H1 (cell line): ENCODE results near the gene SNURF. TPM values are rescaled to one million over a fixed set of nuclear protein-coding genes. Genes with fewer than 3 reads are reported as not detected.

ENCODE experiments used
- CTCF ChIA-PET: fragments of 300-600 bp; sonication (Branson Sonifier 250); formaldehyde crosslinking; loops from one replicate; lab custom pipeline; 2021; ENCODE audit not compliant: partially characterized antibody; lab: Charles Lee
- POLR2A ChIA-PET: fragments of 300-600 bp; sonication (Branson Sonifier 250); formaldehyde crosslinking; loops from one replicate; lab custom pipeline; 2021; ENCODE audit warnings: inconsistent platforms; ENCODE audit not compliant: partially characterized antibody; lab: Charles Lee
- DNase-seq, 2 experiments: peaks; one replicate each; pipeline versions ENCODE4 v3.0.0 to v3.0.0-alpha.2; 2010 to 2022; ENCODE audit warnings: low spot score in 2 of 2, low read depth in 1 of 2, mixed read lengths in 1 of 2
- FAIRE-seq: peaks from 2 replicates; lab custom pipeline; 2011; peaks lifted over from hg19 to GRCh38; lab: Jason Lieb, UNC
- H2AFZ ChIP-seq: 2 replicates; pipeline ENCODE4 v1.8.1; 2012; ENCODE audit warnings: low read length, inconsistent platforms
- H2AK5ac ChIP-seq: 2 replicates; pipeline ENCODE4 v1.6.1; 2013; ENCODE audit warnings: low read depth, low read length
- H2BK120ac ChIP-seq: replicated peaks from 2 replicates; pipeline ENCODE3; 2013; ENCODE audit warnings: low read depth, low read length, inconsistent platforms
- H2BK12ac ChIP-seq: 2 replicates; pipeline ENCODE4 v1.6.1; 2013; ENCODE audit warnings: low read depth, low read length
- H2BK15ac ChIP-seq: 2 replicates; pipeline ENCODE4 v1.6.1; 2013; ENCODE audit warnings: low read length
- H2BK20ac ChIP-seq: 2 replicates; pipeline ENCODE4 v1.6.1; 2013; ENCODE audit warnings: low read length
- H2BK5ac ChIP-seq: 2 replicates; pipeline ENCODE4 v1.6.1; 2013; ENCODE audit warnings: low read depth, low read length
- H3K14ac ChIP-seq: 2 replicates; pipeline ENCODE4 v1.6.1; 2013; ENCODE audit warnings: inconsistent platforms; ENCODE audit not compliant: insufficient read length
- H3K18ac ChIP-seq: 2 replicates; pipeline ENCODE4 v1.6.1; 2013; ENCODE audit warnings: low read length; ENCODE audit errors: extremely low read depth
- H3K23ac ChIP-seq: 2 replicates; pipeline ENCODE4 v1.6.1; 2013; ENCODE audit warnings: inconsistent platforms; ENCODE audit not compliant: insufficient read length
- H3K23me2 ChIP-seq: 2 replicates; pipeline ENCODE4 v1.6.1; 2013; ENCODE audit warnings: low read depth, low read length
- H3K27ac ChIP-seq: 2 replicates; pipeline ENCODE4 v1.6.1; 2011; ENCODE audit warnings: low read depth, low read length, inconsistent platforms
- H3K27me3 ChIP-seq, 4 experiments: replicated peaks in 1 of 4; 1 replicate in 1 of 4; 2 replicates in 3 of 4; pipeline versions ENCODE4 v1.6.1 to v1.8.1; 2011 to 2013; ENCODE audit warnings: low read length in 3 of 4, mild to moderate bottlenecking in 3 of 4, inconsistent platforms in 2 of 4, mixed read lengths in 2 of 4, moderate library complexity in 1 of 4; ENCODE audit not compliant: control insufficient read depth in 3 of 4, insufficient read depth in 3 of 4; ENCODE audit errors: extremely low read depth in 1 of 4
- H3K36me3 ChIP-seq, 4 experiments: 2 replicates each; pipeline versions ENCODE4 v1.6.1 to v1.8.1; 2011 to 2013; ENCODE audit warnings: mild to moderate bottlenecking in 4 of 4, low read length in 3 of 4, moderate library complexity in 2 of 4, control low read depth in 1 of 4, inconsistent platforms in 1 of 4; ENCODE audit not compliant: insufficient read depth in 4 of 4, control insufficient read depth in 2 of 4
- H3K4ac ChIP-seq: replicated peaks from 2 replicates; pipeline ENCODE3; 2013; ENCODE audit warnings: low read length, low read depth, mixed read lengths, inconsistent platforms; ENCODE audit not compliant: insufficient read length
- H3K4me1 ChIP-seq, 4 experiments: replicated peaks in 1 of 4; 1 replicate in 1 of 4; 2 replicates in 3 of 4; pipeline versions ENCODE4 v1.6.1 to v1.8.1; 2011 to 2013; ENCODE audit warnings: low read length in 3 of 4, inconsistent platforms in 2 of 4, mixed read lengths in 1 of 4; ENCODE audit not compliant: insufficient read depth in 4 of 4, control insufficient read depth in 3 of 4
- H3K4me2 ChIP-seq, 2 experiments: 2 replicates each; pipeline versions ENCODE4 v1.6.1 to v1.8.1; 2011 to 2013; ENCODE audit warnings: low read depth in 2 of 2, low read length in 2 of 2, control low read depth in 1 of 2, inconsistent platforms in 1 of 2, mild to moderate bottlenecking in 1 of 2; ENCODE audit not compliant: insufficient read depth in 1 of 2
- H3K4me3 ChIP-seq, 4 experiments: fragments of 200-600, 300-600 bp in 1 of 4; sonication (generic), shearing (Covaris generic), sonication (Bioruptor Twin) in 1 of 4; 2 replicates each; pipeline versions ENCODE4 v1.5.1 to v1.8.1; 2011 to 2016; ENCODE audit warnings: low read length in 4 of 4, low read depth in 3 of 4, control low read depth in 2 of 4, inconsistent platforms in 2 of 4, mild to moderate bottlenecking in 2 of 4, mixed read lengths in 1 of 4, moderate library complexity in 1 of 4; ENCODE audit not compliant: insufficient read depth in 2 of 4; ENCODE audit errors: extremely low read depth in 1 of 4
- H3K56ac ChIP-seq: replicated peaks from 2 replicates; pipeline ENCODE3; 2013; ENCODE audit warnings: low read depth, mild to moderate bottlenecking, mixed read lengths, low read length, inconsistent platforms; ENCODE audit not compliant: insufficient read length
- H3K79me1 ChIP-seq: 2 replicates; pipeline ENCODE4 v1.6.1; 2013; ENCODE audit warnings: low read depth, low read length, control low read depth
- H3K79me2 ChIP-seq, 2 experiments: 2 replicates each; pipeline versions ENCODE4 v1.6.1 to v1.8.1; 2012 to 2013; ENCODE audit warnings: low read length in 2 of 2, mild to moderate bottlenecking in 2 of 2, inconsistent platforms in 1 of 2; ENCODE audit not compliant: insufficient read depth in 2 of 2, control insufficient read depth in 1 of 2
- H3K9ac ChIP-seq, 4 experiments: replicated peaks in 1 of 4; 1 replicate in 1 of 4; 2 replicates in 3 of 4; pipeline versions ENCODE4 v1.6.1 to v1.8.1; 2011 to 2013; ENCODE audit warnings: low read depth in 3 of 4, low read length in 3 of 4, control low read depth in 2 of 4, mild to moderate bottlenecking in 2 of 4, moderate library complexity in 2 of 4, inconsistent platforms in 1 of 4; ENCODE audit errors: extremely low read depth in 1 of 4
- H3K9me3 ChIP-seq, 2 experiments: 2 replicates each; pipeline versions ENCODE4 v1.6.1 to v1.8.1; 2012 to 2013; ENCODE audit warnings: mild to moderate bottlenecking in 2 of 2, moderate library complexity in 2 of 2, control low read depth in 1 of 2, inconsistent platforms in 1 of 2, low read depth in 1 of 2, low read length in 1 of 2, mixed read lengths in 1 of 2; ENCODE audit not compliant: insufficient read depth in 2 of 2
- H4K20me1 ChIP-seq, 2 experiments: replicated peaks in 1 of 2; 2 replicates each; pipeline versions ENCODE3 to v1.8.1; 2011 to 2013; ENCODE audit warnings: inconsistent platforms in 2 of 2, low read length in 2 of 2, mild to moderate bottlenecking in 1 of 2; ENCODE audit not compliant: insufficient read depth in 2 of 2, control insufficient read depth in 1 of 2
- H4K5ac ChIP-seq: 2 replicates; pipeline ENCODE4 v1.6.1; 2013; ENCODE audit warnings: low read length, low read depth, mixed read lengths, inconsistent platforms; ENCODE audit not compliant: insufficient read length
- H4K8ac ChIP-seq: 2 replicates; pipeline ENCODE4 v1.8.0; 2013; ENCODE audit warnings: mild to moderate bottlenecking, moderate library complexity, low read length, inconsistent platforms; ENCODE audit not compliant: insufficient read depth; ENCODE audit errors: extremely low read depth
- H4K91ac ChIP-seq: replicated peaks from 2 replicates; pipeline ENCODE3; 2013; ENCODE audit warnings: low read length, mixed read lengths, inconsistent platforms; ENCODE audit not compliant: insufficient read length
- HDAC6 ChIP-seq: IDR thresholded peaks from one replicate; pipeline ENCODE4 v1.7.1; 2012; ENCODE audit warnings: low read depth, mild to moderate bottlenecking, inconsistent platforms, low read length, moderate library complexity
- MAFK ChIP-seq: IDR thresholded peaks from 2 replicates; pipeline ENCODE4 v1.6.1; 2012; ENCODE audit warnings: low read depth, mild to moderate bottlenecking, improper control_type of control experiment, low read length
- SIX5 ChIP-seq: IDR thresholded peaks from 2 replicates; pipeline ENCODE4 v1.6.1; 2011; ENCODE audit warnings: mild to moderate bottlenecking, low read depth, low read length
- SP2 ChIP-seq: IDR thresholded peaks from 2 replicates; pipeline ENCODE4 v1.6.1; 2012; ENCODE audit warnings: mild to moderate bottlenecking, low read length, inconsistent platforms
- SP4 ChIP-seq: IDR thresholded peaks from 2 replicates; pipeline ENCODE4 v1.6.1; 2012; ENCODE audit warnings: low read length, inconsistent platforms
- SRF ChIP-seq: IDR thresholded peaks from 2 replicates; pipeline ENCODE4 v1.6.1; 2011; ENCODE audit warnings: mild to moderate bottlenecking, low read depth, low read length, moderate library complexity
- TCF12 ChIP-seq: IDR thresholded peaks from 2 replicates; pipeline ENCODE4 v1.6.1; 2011; ENCODE audit warnings: low read depth, mild to moderate bottlenecking, low read length
- WGBS, 2 experiments: shearing (Covaris generic) in 1 of 2; methylation state at CpG; one replicate each; pipeline versions ENCODE4 v1.1.6 to v1.1.7; 2013 to 2015; ENCODE audit warnings: low lambda C conversion rate in 2 of 2, mixed read lengths in 2 of 2, inconsistent platforms in 1 of 2, low coverage in 1 of 2, missing lambda C conversion rate in 1 of 2; ENCODE audit not compliant: insufficient replicate concordance in 2 of 2, insufficient coverage in 1 of 2, insufficient read length in 1 of 2; ENCODE audit errors: extremely low coverage in 1 of 2, missing lambda C conversion rate in 1 of 2; 5-methylcytosine and 5-hydroxymethylcytosine counted together
- polyA plus RNA-seq, 7 experiments: library from polyadenylated mRNA; depleted of rRNA in 3 of 7; stranded (reverse) in 5 of 7; unstranded in 2 of 7; fragments of >200 nt in 5 of 7; fragments of 200-250 nt in 2 of 7; gene quantifications; 1 replicate in 5 of 7; 2 replicates in 1 of 7; 4 replicates in 1 of 7; pipeline versions ENCODE4 v1.2.1 to v1.2.3, GENCODE V29; 2011 to 2013; ENCODE audit warnings: missing spikeins in 2 of 7, mixed read lengths in 2 of 7
- total RNA-seq: library from RNA; stranded (reverse); fragmentation: NEBNext Ultra II Directional; extraction: Animal tissue kit (Norgen Biotek cat#: 25700); gene quantifications from 2 replicates; pipeline ENCODE4 v1.2.1, GENCODE V29; 2021
- TF ChIP-seq, protein P1 (sequence below): IDR thresholded peaks from 2 replicates; pipeline ENCODE4 v1.6.1; 2011; ENCODE audit warnings: low read depth, mild to moderate bottlenecking, low read length; ENCODE audit not compliant: insufficient read depth

The SNURF gene
- total and polyA plus RNA-seq, 2 of the 8 experiments (the other 6 are each of a cell fraction or from before 2014, with no cell fraction given): 9.9 to 76.5 TPM

DNA sequence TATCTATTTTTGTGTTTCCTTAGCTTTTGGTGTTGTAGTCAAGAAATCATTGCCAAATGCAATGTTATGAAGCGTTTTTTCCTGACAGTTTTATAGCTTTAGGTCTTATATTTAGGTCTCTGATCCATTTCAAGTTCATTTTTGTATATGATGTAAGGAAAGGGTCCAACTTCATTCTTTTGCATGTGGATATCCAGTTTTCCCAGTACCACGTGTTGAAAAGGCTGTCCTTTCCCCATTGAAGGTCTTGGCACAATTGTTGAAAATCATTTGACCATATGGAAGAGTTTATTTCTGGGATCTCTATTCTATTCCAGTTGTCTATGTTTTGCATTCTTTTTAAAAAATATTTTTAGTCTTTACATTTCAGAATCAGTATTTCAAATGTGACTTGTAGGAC, 14.6 kb upstream of the SNURF start:
- DNase-seq: no peak
- no peak overlapping the region for H4K5ac ChIP-seq
- TF ChIP-seq SIX5 (no peak), SRF (no peak), MAFK (no peak), HDAC6 (no peak), SP4 (no peak), TCF12 (no peak), SP2 (no peak)
- TF ChIP-seq, protein P1, sequence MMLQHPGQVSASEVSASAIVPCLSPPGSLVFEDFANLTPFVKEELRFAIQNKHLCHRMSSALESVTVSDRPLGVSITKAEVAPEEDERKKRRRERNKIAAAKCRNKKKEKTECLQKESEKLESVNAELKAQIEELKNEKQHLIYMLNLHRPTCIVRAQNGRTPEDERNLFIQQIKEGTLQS: no peak

More for the DNA sequence above, 14.6 kb upstream of the SNURF start:
- H2AK5ac ChIP-seq: no peak overlapping the region
- no peaks in the 10 kb centered on the region for H3K79me2 ChIP-seq
- H4K91ac ChIP-seq: no peak overlapping the region
- no peak overlapping the region for H2BK15ac ChIP-seq
- H3K79me1 ChIP-seq: no peaks in the 10 kb centered on the region
- H2BK5ac ChIP-seq: no peak overlapping the region
- no peak overlapping the region for H3K4ac ChIP-seq
- H3K14ac ChIP-seq: no peak overlapping the region
- ChIA-PET CTCF (interaction anchor here (1.5 kb wide), 1 partner anchor 16 kb away, joined by 5 read pairs; no protein-coding TSS in a partner anchor), POLR2A (interaction anchor here (0.7 to 2.4 kb wide), 4 partner anchors 14 to 20 kb away, joined by 3 to 7 read pairs (median 5); partner anchors contain the start of genes SNRPN and SNURF)
- 82% methylated on average over 2 of the region's 2 CpGs; no CpG with 5 or more reads in 1 of the 2 experiments for WGBS, 2 experiments
- H3K9me3 ChIP-seq: peaks cover 0 to 9% of the 10 kb centered on the region in 2 experiments; a peak in 3 of 4 replicates
- H3K4me3 ChIP-seq: no peak overlapping the region
- no peaks in the 10 kb centered on the region for H3K23me2 ChIP-seq
- no peak overlapping the region for H4K8ac ChIP-seq
- no peak overlapping the region for H2AFZ ChIP-seq
- H2BK120ac ChIP-seq: no peak overlapping the region
- H3K18ac ChIP-seq: no peak overlapping the region
- no peaks in the 10 kb centered on the region for H4K20me1 ChIP-seq
- no peak overlapping the region for H2BK12ac ChIP-seq
- no peaks in the 10 kb centered on the region for H3K4me1 ChIP-seq
- H3K4me2 ChIP-seq: no peak overlapping the region
- H3K9ac ChIP-seq: no peak overlapping the region
- H2BK20ac ChIP-seq: no peak overlapping the region
- no peak overlapping the region for H3K56ac ChIP-seq
- no peaks in the 10 kb centered on the region for H3K27me3 ChIP-seq
- no peak for FAIRE-seq
- H3K23ac ChIP-seq: no peak overlapping the region
- H3K27ac ChIP-seq: no peak overlapping the region
- no peaks in the 10 kb centered on the region for H3K36me3 ChIP-seq
